Ecto neural progenitor cell (in vitro differentiated cells): Measurements from ENCODE around the gene SBF2.
"Not testable (repeated sequence)": the region's sequence is repeated elsewhere in the genome, so short reads cannot be mapped to it uniquely, and the experiment has no call there.

Experiments used
- DNase-seq: peaks from one replicate; pipeline ENCODE4 v3.0.0-alpha.2; 2018; ENCODE audit warnings: low spot score

Gene SBF2

DNA sequence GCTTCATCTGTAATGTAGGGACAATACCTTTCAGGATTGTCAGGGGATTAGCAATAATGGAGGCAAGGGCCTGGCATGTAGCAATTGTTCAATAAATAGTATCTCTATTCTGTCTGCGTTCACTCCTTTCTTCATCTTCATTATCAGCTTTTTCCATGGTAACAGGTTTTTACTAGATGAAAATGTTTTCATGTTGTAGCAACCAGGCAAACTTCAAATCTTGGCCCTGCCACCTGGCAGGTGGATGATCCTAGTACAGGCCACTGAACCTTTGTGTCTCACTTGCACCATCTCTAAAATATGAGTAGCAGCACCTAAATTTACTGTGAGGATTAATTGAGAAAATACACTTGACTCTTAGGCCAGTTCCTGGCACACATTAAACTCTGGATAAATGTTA is 546.8 kb downstream of the SBF2 start:
- no peak for DNase-seq

GRCh38 chr11:9745411-9746211 is 548.4 kb downstream of the SBF2 start:
- no peak for DNase-seq

- not testable (repeated sequence) for DNase-seq
Measured at GRCh38 chr11:9743512-9743911, 550.5 kb downstream of the SBF2 start.

GRCh38 chr11:9741260-9741659 is 552.8 kb downstream of the SBF2 start:
- DNase-seq: no peak

DNA sequence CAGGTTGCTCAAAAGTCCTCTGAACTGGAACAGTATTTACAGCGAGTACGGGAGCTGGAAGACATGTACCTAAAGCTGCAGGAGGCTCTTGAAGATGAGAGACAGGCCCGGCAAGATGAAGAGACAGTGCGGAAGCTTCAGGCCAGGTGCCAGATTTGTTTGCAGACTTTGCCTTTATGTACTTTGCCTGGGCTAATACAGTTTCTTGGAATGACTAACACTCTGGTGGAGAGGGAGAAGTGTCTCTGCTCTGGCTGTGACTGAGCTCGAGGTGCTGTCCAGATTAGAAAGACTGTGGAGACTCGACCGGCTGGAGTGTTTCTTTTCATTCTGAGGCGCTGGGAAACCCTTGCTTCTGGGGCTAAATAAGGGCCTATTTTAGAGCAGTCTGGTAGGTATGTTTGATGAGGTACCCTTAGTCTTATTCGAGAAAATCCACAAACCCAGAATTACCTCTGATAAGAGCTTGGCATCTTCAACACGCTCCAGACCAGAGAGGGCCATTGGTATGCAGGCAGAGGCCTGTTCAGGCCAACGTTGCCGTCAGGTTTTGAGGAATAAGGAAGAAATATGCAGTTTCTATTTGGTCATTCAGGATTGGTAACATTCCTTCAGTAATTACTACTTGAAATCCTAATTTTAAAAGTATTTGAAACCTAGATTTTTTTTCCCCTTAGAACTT is 553.7 kb downstream of the SBF2 start:
- no peak for DNase-seq

DNA sequence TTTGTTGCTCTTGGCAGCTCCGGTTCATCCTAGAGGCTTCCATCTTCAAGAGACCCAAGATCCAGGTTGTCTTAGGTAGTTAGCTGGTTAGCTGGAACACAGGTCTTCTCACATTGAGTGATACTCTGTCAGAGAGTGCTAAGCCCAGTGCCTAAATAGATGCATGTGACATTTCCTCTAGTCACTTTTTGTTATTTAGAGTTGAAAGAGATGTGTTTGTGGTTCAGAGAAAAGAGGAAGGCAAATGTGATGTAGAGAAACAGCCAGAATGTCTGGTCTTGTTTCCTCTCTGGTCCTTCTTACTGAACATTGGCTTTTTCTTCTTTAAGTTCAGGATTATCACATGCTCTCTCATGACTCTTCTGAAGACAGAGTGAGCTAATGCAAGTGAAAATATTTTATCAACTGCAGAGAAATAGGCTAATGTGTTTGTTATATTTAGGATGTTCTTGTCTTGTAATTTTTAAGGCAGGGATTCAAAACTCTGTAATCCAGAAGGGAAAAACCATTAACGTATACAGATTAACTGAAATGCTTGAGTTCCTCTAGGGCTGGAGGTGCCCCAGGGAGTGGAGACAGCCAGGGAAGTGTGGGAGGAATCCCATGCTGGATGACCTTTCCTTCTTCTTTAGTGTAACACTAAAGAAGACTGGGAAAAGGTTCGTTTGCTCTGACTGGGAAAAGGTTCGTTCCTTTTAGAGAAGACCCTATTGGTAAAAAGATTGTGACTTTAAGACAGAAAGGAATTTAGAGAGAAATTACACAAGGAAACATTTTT is 554.7 kb downstream of the SBF2 start:
- DNase-seq: no peak

- DNase-seq: no peak
Measured at GRCh38 chr11:9738707-9739106, 555.3 kb downstream of the SBF2 start.

DNA sequence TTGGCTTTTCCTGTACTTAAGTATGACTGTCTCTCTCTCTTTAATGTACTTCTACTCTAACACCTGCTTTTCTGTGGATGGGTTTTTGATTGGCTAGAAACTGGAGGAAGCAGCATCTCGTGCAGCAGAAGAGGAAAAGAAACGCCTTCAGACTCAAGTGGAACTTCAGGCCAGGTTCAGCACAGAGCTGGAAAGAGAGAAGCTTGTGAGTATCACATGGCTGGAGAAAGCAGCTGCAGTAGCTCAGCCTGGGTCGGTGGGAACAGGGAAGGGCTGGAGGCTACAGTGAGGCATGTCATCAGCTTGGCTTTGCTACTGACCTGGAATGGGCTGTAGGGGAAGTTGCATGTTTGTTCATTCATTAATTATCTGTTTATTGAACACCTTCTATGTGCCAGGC is 555.9 kb downstream of the SBF2 start:
- DNase-seq: no peak

GRCh38 chr11:9736365-9736764 is 557.7 kb downstream of the SBF2 start:
- no peak for DNase-seq

DNA sequence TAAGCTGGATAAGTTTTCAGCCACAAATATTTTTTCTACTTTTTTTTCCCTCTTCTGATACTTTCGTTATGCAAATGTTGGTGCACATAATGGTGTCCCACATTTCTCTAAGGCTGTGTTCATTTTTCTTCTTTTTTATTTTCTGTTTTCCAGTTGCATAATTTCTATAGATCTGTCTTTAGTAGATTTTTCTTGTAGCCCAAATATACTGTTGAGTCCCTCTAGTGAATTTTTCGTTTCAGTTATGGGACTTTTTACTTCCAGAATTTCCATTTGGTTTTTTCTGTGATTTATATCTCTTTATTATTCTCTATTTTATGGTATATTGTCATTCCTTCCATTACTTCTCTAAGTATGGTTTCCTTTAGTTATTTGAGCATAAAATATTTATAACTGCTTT is 558.1 kb downstream of the SBF2 start:
- DNase-seq: no peak

- DNase-seq: no peak
Measured at GRCh38 chr11:9735236-9735635, 558.8 kb downstream of the SBF2 start.

- no peak for DNase-seq
Measured at GRCh38 chr11:9733212-9733611, 560.8 kb downstream of the SBF2 start.

- no peak for DNase-seq
Measured at GRCh38 chr11:9732453-9732852, 561.6 kb downstream of the SBF2 start.

- DNase-seq: no peak
Measured at GRCh38 chr11:9731256-9731655, 562.8 kb downstream of the SBF2 start.
